Ishikawa (cell line): Measurements from ENCODE around the gene CDCA7.

ENCODE experiments used
- CREB1 ChIP-seq: IDR thresholded peaks from 2 replicates; pipeline ENCODE4 v1.6.1; 2012; ENCODE audit warnings: low read depth
- EP300 ChIP-seq: IDR thresholded peaks from 2 replicates; pipeline ENCODE4 v1.6.1; 2012; ENCODE audit warnings: borderline replicate concordance
- MAX ChIP-seq: IDR thresholded peaks from 2 replicates; pipeline ENCODE4 v1.6.1; 2012
- NFIC ChIP-seq: IDR thresholded peaks from 2 replicates; pipeline ENCODE4 v1.6.1; 2012
- RAD21 ChIP-seq: IDR thresholded peaks from 2 replicates; pipeline ENCODE4 v1.6.1; 2012; ENCODE audit warnings: low read depth
- REST ChIP-seq: IDR thresholded peaks from 2 replicates; pipeline ENCODE4 v1.6.1; 2012; ENCODE audit warnings: low read depth, mild to moderate bottlenecking
- TCF12 ChIP-seq: IDR thresholded peaks from 2 replicates; pipeline ENCODE4 v1.6.1; 2012; ENCODE audit warnings: low read depth
- YY1 ChIP-seq: IDR thresholded peaks from 2 replicates; pipeline ENCODE4 v1.6.1; 2012; ENCODE audit warnings: low read depth

GRCh38 chr2:173353556-173353955 lies 1.1 kb upstream of the CDCA7 start:
- TF ChIP-seq CREB1 (no peak), TCF12 (no peak), RAD21 (no peak), EP300 (no peak), REST (no peak), YY1 (no peak), MAX (no peak), NFIC (no peak)
